Measurements from ENCODE around the gene VSIG10L.

VSIG10L gene

DNA sequence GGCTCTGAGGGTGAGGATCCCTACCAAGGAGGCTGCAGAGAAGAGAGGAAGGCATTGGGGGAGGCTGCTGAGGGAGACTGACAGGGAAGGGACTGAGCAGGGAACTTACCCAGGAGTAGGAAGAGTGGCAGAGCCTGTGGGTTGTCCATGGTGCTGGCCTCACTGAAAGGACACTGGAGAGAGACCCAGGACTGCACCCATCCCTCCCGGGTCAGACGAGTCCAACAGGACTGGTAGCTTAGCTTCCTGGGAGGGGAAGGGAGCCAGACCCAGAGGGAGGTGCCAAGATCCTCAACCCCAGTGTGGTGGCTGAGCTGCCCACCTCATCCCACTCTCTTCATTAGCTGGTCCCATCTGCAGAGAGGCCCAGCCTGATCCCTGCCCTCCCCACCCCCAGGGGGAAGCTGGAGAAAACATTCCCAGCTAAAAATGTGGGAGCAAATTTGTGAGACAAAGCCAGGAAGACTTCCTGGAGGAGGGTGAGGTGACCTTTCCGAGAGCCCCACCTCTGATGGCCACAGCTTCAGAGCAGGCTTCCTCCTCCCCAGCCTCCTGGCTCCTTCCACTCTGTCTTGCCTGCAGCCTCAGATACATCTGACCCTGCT, at the start of gene VSIG10L:
Gene VSIG10L, minus strand, starts transcription at position 164 of the 605 bp plus-strand sequence. Its CDS starts 15 bp downstream, at position 149.
- DNase-seq (ENCODE audit: low spot score): no peak

DNA sequence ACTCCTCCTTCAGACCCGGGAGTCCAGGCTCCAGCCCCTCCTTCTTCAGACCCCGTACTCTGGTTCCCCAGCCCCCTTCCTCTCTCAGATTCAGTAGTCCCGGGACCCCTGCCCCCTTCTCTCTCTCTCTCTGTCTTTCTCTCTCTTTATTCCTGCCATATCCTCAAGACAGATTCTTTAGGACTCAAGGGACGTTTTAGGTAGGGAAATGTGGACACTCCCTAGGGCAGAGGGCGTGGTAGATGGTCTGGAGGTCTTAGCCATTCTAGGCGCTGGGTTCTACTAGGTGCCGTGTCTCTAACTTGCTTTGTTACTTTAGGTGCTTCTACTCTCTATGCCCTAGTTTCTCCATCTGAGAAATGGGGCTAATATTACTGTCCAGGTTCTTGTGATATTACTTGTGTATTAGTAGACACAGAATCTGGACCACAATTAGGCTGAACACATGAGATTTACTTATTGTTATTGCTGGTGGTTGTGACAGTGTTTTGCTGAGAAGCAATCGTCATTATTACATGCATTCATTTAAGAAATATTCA, 49.2 kb upstream of the VSIG10L start:
- DNase-seq (ENCODE audit: low spot score): no peak

DNA sequence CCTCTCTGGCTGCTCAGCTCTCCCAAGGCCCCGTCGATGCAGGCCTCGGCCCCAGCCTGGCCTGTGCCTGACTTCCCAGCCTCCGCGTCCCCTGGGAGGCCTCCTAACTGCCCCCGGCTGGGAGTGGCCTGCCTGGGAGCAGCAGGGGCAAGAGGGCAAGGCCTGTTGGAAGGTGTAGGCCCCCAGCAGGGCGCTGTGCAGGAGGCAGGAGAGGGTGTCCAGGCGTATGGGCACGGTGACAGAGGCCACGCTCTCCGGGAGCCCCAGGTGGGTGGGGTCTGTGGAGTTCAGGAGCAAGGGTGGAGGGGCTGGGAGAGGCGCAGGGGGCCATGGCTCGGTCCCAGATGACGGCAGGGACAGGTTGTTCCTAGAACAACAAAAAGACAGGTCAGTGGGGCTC, 47.2 kb upstream of the VSIG10L start:
- no peak for DNase-seq (ENCODE audit: low spot score)

DNA sequence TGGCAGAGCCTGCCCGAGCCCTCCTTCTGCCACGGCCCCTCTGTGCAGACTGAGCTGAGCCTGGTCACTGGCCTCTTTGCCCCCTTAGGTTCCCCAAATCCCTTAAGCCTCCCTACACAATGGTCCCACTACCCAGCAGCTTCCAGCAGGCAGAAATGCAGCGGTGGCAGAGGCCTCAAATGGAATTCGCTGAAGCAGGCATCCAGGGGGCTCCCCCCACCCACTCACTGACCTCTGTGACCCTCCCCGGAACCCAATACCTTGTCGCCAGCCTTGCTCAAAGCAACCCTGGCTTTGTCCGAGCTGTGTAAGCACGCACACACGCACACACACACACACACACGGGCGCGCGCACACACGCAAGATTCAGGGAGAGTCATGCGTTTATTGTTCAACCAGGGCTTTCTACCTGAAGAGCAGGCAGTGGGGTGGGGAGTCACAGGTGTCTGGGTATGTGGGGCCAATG, 46.0 kb upstream of the VSIG10L start, which contains the start of gene LIM2:
Gene LIM2, minus strand, starts transcription at position 51 of the 466 bp plus-strand sequence. CDS start 531 bp downstream, outside the sequence.
- no peak for DNase-seq (ENCODE audit: low spot score)

DNA sequence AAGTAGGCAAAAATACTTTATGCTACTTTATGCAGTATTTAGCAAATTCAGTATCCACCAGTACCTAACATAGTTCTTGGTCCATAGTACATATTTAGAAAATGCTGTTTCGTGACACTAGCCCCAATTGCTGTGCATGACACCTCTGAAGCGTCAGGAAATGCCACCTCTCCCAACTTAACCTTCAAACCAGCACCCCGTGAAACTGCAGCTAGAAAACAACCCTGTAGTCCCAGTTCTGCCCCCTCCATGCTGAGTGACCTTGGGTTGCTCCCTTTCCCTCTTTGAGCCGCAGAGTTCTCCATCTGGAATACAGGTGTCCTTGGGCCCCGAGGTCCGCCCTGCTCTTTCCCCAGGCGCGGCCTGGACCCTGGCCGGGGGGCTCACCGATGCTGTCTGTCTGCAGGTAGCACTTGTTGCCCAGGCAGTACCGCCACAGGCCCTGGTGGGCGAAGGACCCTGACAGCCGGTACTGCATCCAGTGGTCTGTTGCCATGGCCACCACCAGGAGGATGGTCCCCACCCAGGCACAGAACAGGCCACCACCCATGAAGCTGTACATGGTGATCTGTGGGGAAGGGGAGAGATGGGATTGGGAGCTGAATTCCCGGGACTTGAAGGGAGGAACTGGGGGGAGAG, 45.1 kb upstream of the VSIG10L start:
- DNase-seq (ENCODE audit: low spot score): no peak

DNA sequence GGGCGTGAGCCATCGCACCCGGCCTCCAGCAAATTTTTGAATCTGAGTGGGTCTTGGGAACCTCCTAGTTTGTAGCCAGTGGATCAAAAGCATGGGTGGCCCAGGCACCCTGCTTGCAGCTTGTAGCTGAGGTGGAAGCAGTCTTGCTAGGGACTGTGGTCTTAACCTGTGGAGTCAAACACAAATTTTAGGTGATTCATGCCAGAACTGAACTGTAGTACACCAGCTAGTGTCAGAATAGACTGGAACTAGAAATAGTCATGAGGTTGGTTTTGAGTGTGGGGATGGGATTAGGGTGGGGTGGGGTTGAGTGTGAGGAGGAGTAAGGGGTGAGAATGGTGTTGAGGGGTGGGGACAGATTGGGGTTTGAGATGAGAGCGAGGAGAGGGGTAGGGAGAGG, 40.1 kb upstream of the VSIG10L start:
- no peak for DNase-seq (ENCODE audit: low spot score)

DNA sequence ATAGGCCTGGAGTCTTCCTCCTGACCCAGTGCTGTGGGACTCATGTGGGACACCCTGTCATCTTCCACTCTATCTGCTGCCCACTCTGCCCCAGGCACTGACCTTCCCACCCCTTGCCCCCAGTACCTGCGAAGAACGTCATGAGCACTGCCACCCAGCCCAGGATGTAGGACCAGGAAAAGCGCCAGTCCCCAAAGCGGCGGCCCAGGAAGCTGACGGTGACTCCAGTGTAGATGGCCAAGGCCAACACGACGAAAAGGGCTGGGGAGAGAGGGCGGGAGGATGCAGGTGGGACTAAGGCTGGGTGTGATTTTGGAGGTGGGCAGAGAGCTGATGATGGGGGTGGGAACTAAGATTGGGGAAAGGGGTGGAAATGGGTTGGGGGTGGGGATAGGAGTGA, 38.4 kb upstream of the VSIG10L start:
- DNase-seq (ENCODE audit: low spot score): no peak

DNA sequence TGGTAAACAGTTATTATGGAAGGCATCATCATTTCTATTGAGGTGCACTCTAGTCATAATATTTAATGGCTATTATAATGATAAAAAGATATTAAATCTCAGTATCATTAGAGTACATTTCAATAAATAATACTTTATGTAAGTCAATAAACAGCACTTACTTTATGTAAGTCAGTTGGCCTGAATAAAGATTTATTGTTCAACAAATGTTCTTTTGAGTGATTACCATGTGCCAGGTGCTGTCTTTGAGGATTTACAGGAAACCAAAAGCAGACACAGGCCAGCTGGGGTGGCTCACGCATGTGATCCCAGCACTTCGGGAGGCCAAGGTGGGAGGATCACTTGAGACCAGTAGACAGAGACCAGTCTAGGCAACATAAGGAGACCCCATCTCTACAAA, 35.5 kb upstream of the VSIG10L start:
- DNase-seq (ENCODE audit: low spot score): no peak

DNA sequence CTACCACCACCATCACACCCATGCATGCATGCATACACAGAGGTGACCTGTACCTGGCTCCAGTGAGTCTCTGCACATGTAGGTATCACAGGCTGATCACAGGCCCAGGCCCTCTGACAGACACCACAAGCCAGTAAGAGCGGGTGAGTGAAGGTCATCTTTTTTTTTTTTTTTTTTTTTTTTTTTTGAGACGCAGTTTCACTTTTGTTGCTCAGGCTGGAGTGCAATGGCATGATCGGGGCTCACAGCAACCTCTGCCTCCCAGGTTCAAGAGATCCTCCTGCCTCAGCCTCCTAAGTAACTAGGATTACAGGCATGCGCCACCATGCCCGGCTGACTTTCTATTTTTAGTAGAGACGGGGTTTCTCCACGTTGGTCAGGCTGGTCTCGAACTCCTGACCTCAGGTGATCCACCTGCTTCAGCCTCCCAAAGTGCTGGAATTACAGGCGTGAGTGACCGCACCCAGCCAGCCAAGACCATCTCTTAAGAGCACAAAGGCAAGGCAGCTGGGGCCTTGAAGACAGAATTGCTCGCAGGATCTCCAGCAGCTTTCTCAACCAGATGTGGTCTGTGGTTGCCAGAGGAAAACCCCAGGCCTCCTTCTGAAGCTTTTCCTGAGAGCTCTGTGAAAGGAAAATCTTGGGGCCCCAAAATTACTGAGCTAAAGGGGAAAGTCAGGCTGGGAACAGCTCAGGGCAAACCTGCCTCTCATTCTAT, 33.7 kb upstream of the VSIG10L start:
- no peak for DNase-seq (ENCODE audit: low spot score)

DNA sequence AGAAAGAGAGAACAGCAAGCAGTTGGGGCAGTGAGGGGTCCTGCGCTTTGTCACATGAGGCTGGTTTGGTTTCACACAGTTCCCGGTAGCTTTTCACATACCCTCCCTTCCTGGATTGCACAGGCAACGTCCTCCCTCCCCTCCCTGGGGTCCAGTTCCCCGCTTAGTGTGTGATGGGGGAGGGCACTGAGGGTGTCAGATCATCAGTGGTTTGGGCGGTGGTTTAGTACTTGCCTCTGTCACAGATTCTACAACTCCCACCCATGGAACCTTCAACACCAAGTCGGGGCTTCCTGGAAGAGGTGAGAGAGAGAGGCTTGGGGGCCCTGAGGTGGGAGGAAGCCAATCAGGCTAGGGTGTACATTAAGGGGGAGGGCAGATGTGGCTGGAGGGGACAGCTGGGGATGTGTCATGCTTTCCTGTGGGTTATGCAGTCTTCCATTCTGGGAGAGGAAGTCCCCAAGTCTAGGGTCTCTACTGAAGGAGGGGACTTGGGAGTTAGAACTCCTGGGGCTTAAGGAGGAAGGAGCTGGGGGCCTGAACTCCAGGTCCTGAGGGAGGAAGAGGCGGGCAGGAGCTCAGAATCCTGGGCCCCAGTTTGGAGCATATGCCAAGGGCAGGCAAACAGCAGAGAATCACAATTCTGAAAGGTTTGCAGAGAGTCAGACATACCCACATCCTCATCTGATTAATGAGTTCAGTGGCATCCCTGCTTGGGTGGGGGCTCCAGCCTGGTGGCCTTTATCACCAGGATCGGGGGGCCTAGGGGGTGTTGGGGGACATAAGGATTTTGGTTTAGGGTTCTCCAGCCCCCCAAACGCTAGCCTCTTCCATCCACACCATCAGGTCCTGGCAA, 30.9 kb upstream of the VSIG10L start, which contains the start of gene NKG7:
Gene NKG7, minus strand, starts transcription at position 6 of the 856 bp plus-strand sequence. CDS start 119 bp downstream, outside the sequence.
- DNase-seq (ENCODE audit: low spot score): no peak

DNA sequence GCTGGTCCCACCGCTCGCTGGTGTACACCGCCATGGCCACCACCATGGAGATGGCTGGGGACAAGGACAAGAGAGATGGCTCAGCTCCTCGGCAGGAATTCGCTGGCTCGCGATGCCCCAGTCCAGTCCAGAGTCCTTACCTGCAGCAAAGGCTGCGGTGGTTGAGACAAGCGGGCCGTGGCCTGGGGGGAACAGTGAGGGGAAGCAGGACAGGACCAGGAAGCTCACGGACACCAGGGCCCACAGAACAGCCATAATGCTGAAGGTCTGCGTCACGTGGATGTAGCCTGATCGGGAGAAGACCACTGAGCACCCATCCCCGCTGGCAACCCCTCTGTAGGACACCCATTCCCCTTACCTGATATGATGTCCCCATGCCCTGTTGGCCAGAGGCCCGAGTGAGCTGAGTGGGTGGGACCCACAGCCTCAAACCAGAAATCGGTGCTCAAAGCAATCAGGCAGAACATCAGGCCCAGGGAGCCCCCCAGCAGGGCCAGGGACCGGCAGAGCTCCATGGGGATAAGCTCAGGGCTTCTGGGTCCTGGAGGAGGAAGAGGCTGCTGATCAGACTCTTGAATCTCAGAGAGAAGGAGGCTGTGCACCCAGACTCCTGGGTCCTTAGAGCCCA, 30.2 kb upstream of the VSIG10L start:
- no peak for DNase-seq (ENCODE audit: low spot score)

DNA sequence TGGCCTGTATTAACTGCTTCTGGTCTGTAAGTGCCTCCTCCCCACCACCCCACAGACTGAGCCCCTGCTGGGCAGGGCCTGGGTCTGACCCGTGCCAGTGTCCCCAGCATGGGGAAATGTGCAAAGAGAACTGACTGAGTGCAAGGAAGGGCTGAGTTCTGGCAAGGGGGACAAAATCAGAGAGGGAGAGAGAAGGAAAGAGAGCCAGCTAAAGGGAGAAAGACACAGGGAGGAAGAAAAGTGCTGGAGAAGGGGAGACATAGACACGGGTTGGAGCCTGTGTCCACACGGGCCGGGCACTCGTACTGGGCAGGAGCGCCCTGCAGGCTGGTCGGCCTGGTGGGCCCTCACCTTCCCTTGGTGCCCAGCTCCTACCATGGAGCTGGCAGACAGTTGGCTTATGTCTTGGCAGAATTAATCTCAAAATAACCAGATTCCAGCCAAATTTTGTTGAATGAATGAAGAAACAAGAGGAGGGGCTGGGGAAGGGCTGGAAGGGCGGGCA, 29.3 kb upstream of the VSIG10L start:
- no peak for DNase-seq (ENCODE audit: low spot score)

DNA sequence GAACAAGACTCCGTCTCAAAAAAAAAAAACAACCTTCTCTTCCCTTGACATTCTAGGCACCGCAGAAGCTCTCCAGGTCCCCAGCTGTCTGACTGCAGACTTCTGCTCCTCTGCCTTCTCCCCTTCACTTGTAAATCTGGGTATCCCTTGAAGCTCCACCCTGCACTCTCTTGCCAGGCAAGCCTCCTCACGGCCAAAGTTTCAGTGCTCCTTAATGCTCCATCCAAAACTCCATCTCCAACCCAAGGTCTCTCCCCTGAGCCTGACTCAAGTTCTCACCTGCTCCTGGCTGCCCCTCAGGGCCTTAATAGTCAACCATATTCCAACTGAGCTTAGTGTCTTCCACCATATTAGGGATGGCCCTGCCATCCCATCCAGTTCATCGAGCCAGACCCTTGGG, 28.3 kb upstream of the VSIG10L start:
- no peak for DNase-seq (ENCODE audit: low spot score)

DNA sequence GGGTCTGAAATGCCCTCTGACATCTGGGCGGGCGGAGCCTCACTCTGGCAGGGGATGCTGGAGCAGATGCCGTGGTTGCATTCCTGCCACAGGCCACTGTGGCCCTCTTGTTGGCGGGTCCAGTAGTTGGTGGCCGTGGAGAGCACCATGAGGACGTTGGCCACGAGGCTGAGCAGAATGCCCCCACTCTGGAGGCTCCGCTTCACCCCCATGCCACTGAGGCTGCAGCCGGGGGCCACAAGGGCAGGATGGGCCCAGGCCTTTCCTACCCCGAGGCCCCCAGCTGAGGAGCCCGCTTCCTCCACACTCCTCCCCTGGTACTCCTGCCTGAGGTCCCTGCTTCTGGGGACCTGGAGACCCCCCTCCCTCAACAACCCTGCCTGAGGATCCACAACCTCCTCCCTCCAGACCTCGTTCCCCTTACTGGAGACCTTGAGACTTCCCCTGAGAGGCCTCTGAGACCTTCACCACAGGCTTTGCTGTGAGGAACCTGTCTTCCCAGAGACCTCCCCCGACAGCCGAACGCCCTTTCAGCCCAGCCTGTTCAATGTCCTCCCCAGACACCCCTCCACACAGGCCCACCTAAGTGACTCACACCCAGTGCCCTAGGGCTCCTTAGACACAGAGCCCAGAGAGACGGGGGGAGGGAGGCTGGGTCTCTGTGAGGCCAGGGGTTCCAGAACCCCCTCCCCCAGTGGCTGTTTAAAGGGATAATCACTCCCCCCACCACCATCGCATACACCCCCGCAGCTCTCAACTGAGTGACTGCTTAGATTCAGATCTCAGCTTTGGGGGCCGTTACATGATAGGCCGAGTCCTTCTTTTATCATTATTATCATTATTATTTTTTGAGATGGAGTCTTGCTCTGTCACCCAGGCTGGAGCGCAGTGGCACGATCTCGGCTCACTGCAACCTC, 26.7 kb upstream of the VSIG10L start, which contains the start of gene CLDND2:
Gene CLDND2, minus strand, starts transcription at position 638 of the 917 bp plus-strand sequence. Its CDS starts 426 bp downstream, at position 212.
- peak; percentile 39 for DNase-seq (ENCODE audit: low spot score)

DNA sequence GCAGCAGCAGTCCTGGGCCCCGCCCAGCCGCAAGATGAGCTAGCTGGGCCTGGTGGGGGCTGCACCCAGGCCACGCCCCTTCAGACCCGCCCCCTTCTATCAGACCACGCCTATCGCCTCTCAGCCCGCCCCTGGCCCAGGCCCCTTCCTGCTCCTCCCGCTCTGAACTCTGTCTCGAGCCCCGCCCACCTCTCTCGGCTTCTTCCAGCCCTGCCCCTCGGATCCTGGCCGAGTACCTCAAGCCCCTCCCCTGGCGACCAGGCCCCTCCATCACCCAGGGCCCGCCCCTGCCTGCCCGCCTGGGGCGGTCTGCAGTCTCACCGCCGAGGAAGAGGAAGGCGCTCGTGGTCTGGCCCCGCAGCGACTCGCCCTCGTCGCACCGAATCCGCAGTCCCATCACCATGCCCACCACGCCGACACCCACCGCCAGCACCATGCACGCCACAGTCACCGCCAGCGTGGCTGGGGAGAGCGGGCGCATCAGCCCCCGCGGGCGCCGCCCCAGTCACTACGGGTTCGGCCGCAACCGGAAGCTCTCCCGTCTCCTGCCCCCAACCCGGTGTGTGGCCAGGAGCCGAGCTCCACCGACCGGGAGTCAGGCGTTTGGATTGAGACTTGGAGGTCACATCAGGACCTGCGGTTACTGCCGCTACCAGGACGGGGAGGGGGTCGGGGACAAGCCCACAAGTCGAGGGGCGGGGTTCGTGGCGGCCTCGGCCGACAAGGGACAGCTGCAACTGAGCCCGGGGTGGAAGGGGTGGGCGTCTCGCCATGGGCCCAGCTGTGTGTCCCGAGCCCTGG, 25.8 kb upstream of the VSIG10L start:
- DNase-seq (ENCODE audit: low spot score): peak; percentile 99

DNA sequence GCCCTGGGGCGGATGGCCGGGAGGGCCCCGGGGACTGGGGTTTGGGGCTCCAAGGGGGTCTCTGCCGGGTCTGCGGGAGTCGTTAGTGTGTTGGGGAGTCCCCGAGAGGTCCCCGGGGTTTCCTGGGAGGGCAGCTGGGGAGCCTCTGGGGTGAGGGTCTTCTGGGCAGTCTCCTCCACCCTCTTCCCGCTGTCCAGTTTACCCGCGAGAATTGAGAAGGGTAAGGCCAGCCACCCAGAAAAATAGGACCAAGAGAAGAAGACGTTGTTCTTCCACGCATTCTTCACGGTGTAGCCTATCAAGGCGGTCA, 25.3 kb upstream of the VSIG10L start:
- DNase-seq (ENCODE audit: low spot score): no peak

DNA sequence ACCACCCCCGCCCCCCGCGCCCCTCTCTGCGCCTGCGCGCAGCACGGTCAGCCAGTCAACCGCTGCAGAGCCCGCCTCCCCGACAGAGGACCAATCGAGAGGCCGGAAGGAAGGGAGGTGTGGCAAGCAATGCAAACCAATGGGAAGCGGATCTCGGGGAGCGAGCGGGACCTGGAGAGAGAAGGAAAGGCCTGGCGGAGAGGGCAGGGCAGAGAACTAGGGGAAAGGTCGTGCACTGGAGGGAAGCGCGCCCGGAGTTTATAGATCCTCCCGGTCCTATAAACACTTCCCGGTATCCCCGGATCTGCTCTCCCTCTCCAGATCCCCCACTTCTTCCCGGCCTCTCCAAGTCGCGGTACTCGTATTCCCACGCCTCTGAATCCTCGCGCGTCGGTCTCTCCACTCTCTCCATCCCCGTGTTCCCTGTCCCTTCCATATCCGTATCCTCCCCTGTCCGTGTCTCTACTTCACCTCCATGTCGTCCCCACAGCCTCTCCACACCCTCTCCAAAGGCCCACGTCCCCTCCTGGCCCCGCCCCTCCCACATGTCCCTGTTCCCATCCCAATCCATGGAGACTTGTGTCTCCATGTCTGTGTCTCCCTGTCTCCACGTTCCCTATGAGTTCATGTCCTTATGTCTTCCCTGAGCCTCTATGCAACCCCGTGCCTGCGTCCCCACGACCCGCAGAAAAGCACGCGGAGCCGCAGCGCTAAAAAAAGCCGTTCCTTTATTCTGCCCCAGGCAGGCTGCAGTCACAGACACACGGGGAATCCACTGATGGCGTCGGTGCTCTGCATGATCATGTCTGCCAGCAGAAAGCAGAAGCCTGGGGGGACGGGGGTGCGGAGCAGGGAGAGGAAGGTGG, 24.7 kb upstream of the VSIG10L start:
- peak; percentile 99 for DNase-seq (ENCODE audit: low spot score)

DNA sequence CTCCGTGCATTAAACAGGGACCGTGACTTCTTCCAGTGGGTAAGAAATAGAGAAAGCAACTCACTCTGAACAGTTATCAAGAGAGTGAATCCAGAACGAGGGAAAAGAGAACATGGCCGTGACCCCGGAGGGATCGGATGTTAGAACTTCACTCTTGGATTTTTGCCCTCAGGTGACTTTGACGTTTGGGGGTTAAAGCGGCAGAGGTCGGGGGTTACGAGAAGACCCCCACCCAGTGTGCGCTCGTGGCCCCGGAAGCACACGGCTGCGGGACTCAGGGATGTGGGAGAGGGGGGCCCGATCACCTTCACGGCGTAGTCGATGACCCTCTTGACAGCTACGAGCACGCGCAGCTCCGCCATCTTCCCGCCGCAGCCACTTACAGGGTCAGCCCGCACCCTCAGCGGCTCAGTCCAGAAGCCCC, 24.0 kb upstream of the VSIG10L start, which contains the start of gene ETFB:
Gene ETFB, minus strand, starts transcription at position 424 of the 424 bp plus-strand sequence. Its CDS starts 62 bp downstream, at position 362.
- DNase-seq (ENCODE audit: low spot score): no peak
